Endothelial cell of umbilical vein (primary cell): Measurements from ENCODE around the gene SPINT3. TPM values are rescaled to one million over a fixed set of nuclear protein-coding genes. Genes with fewer than 3 reads are reported as not detected.
"Not testable (repeated sequence)": the region's sequence is repeated elsewhere in the genome, so short reads cannot be mapped to it uniquely, and the experiment has no call there.

ENCODE experiments used
- BruUV-seq: library from RNA; stranded (reverse); fragments of 400-500 nt; replicated peaks from 2 replicates; lab custom pipeline; 2021; lab: Mats Ljungman, UMichigan
- CTCF ChIA-PET: fragments of 300-600, 350-600 bp; sonication (Branson Sonifier 250); formaldehyde crosslinking; loops from one replicate; lab custom pipeline; 2021; ENCODE audit warnings: antibody characterized with exemption, inconsistent platforms; lab: Charles Lee
- POLR2A ChIA-PET: fragments of 300-600, 350-600 bp; sonication (Branson Sonifier 250); formaldehyde crosslinking; loops from one replicate; lab custom pipeline; 2021; ENCODE audit warnings: antibody characterized with exemption, inconsistent platforms; lab: Charles Lee
- DNase-seq: peaks from one replicate; pipeline ENCODE4 v3.0.0-alpha.2; 2011; ENCODE audit warnings: low read depth, low spot score
- FAIRE-seq: peaks from 2 replicates; lab custom pipeline; 2011; peaks lifted over from hg19 to GRCh38; lab: Jason Lieb, UNC
- H2AFZ ChIP-seq: 2 replicates; pipeline ENCODE4 v1.6.0; 2012; ENCODE audit warnings: low read depth, low read length, control low read depth, inconsistent platforms
- H3K27ac ChIP-seq: 2 replicates; pipeline ENCODE4 v1.5.1; 2011; ENCODE audit warnings: low read depth, mild to moderate bottlenecking, control low read depth, low read length, moderate library complexity; ENCODE audit not compliant: insufficient read depth
- H3K27me3 ChIP-seq, 2 experiments: 2 replicates each; pipeline versions ENCODE4 v1.6.0 to v1.6.1; 2011; ENCODE audit warnings: low read length in 2 of 2, mixed read lengths in 1 of 2; ENCODE audit not compliant: control insufficient read depth in 2 of 2, insufficient read depth in 2 of 2
- H3K36me3 ChIP-seq, 2 experiments: 2 replicates in 1 of 2; 3 replicates in 1 of 2; pipeline ENCODE4 v1.5.1; 2011; ENCODE audit warnings: low read length in 2 of 2, mild to moderate bottlenecking in 1 of 2, moderate library complexity in 1 of 2; ENCODE audit not compliant: control insufficient read depth in 2 of 2, insufficient read depth in 2 of 2; ENCODE audit errors: extremely low read depth in 1 of 2
- H3K4me1 ChIP-seq: 3 replicates; pipeline ENCODE4 v1.5.1; 2011; ENCODE audit warnings: mild to moderate bottlenecking, low read length; ENCODE audit not compliant: control insufficient read depth, insufficient read depth; ENCODE audit errors: extremely low read depth
- H3K4me2 ChIP-seq: 2 replicates; pipeline ENCODE4 v1.6.1; 2011; ENCODE audit warnings: low read length, control low read depth, mixed read lengths; ENCODE audit not compliant: insufficient read depth
- H3K4me3 ChIP-seq, 3 experiments: fragments of 200-600 bp in 1 of 3; sonication (generic), shearing (Covaris generic) in 1 of 3; replicated peaks in 1 of 3; 2 replicates each; pipeline ENCODE4 v1.5.1; 2011 to 2016; ENCODE audit warnings: control low read depth in 3 of 3, low read length in 3 of 3, mild to moderate bottlenecking in 2 of 3, inconsistent platforms in 1 of 3, low read depth in 1 of 3, moderate library complexity in 1 of 3; ENCODE audit not compliant: insufficient read depth in 1 of 3
- H3K79me2 ChIP-seq: 2 replicates; pipeline ENCODE4 v1.6.0; 2012; ENCODE audit warnings: low read length, inconsistent platforms; ENCODE audit not compliant: control insufficient read depth, insufficient read depth
- H3K9ac ChIP-seq: replicated peaks from 2 replicates; pipeline ENCODE3; 2011; ENCODE audit warnings: low read length, control low read depth; ENCODE audit not compliant: insufficient read depth; ENCODE audit errors: extremely low read depth
- H3K9me1 ChIP-seq: replicated peaks from 3 replicates; pipeline ENCODE4 v1.6.0; 2011; ENCODE audit warnings: mild to moderate bottlenecking, low read length; ENCODE audit not compliant: control insufficient read depth, insufficient read depth; ENCODE audit errors: extremely low read depth
- H3K9me3 ChIP-seq: replicated peaks from 2 replicates; pipeline ENCODE4 v1.5.1; 2012; ENCODE audit warnings: low read length, inconsistent platforms; ENCODE audit not compliant: control insufficient read depth, insufficient read depth
- H4K20me1 ChIP-seq: replicated peaks from 2 replicates; pipeline ENCODE3; 2011; ENCODE audit warnings: mild to moderate bottlenecking, low read length; ENCODE audit not compliant: control insufficient read depth, insufficient read depth; ENCODE audit errors: extremely low read depth
- EZH2 ChIP-seq: IDR thresholded peaks from 2 replicates; pipeline ENCODE4 v1.6.1; 2012; ENCODE audit warnings: borderline replicate concordance, low read depth, mild to moderate bottlenecking, moderate library complexity, low read length, inconsistent platforms; ENCODE audit not compliant: severe bottlenecking
- FOS ChIP-seq: IDR thresholded peaks from 2 replicates; pipeline ENCODE4 v1.6.1; 2011; ENCODE audit warnings: mild to moderate bottlenecking, low read length, moderate library complexity, borderline replicate concordance; ENCODE audit not compliant: insufficient read depth
- GATA2 ChIP-seq: IDR thresholded peaks from 2 replicates; pipeline ENCODE4 v1.7.0; 2011; ENCODE audit warnings: low read depth, mild to moderate bottlenecking, moderate library complexity, mixed read lengths, low read length; ENCODE audit not compliant: insufficient read length, insufficient read depth
- JUN ChIP-seq: IDR thresholded peaks from 2 replicates; pipeline ENCODE4 v1.6.1; 2011; ENCODE audit warnings: borderline replicate concordance, low read depth; ENCODE audit not compliant: insufficient read length, insufficient read depth
- MYC ChIP-seq: IDR thresholded peaks from one replicate; pipeline ENCODE4 v1.6.1; 2011; ENCODE audit warnings: mild to moderate bottlenecking, low read depth, low read length
- POLR2A ChIP-seq: IDR thresholded peaks from 2 replicates; pipeline ENCODE4 v1.6.1; 2012; ENCODE audit warnings: low read depth, mild to moderate bottlenecking, control low read depth, low read length
- POLR2AphosphoS5 ChIP-seq: IDR thresholded peaks from 2 replicates; pipeline ENCODE4 v1.6.1; 2012; ENCODE audit warnings: low read depth, mild to moderate bottlenecking, control low read depth, low read length, moderate library complexity; ENCODE audit not compliant: insufficient read depth
- dilution Hi-C: fragments of 300-500 bp; cut with MboI; formaldehyde crosslinking; loops from one replicate; pipeline ENCODE4 v1.15.0; 2019; ENCODE audit warnings: low sequenced_read_pairs; ENCODE audit not compliant: extremely low pct_ligation_motif_present
- intact Hi-C: fragments of 100-400 bp; cut with micrococcal nuclease; formaldehyde crosslinking; loops from one replicate; pipeline ENCODE4 v1.10.0; 2022
- polyA plus RNA-seq, 4 experiments: library from polyadenylated mRNA; depleted of rRNA in 3 of 4; stranded (reverse) in 3 of 4; unstranded in 1 of 4; fragments of >200 nt; gene quantifications; 2 replicates each; pipeline versions ENCODE4 v1.2.1 to v1.2.3, GENCODE V29; 2011 to 2012; ENCODE audit warnings: missing spikeins in 1 of 4
- total RNA-seq: library from RNA; stranded (reverse); gene quantifications from 2 replicates; pipeline ENCODE4 v1.2.3, GENCODE V29; 2021
- TF ChIP-seq, protein P1 (sequence below): IDR thresholded peaks from 2 replicates; pipeline ENCODE4 v1.6.1; 2011; ENCODE audit not compliant: insufficient read depth, insufficient read length
- TF ChIP-seq, protein P2 (sequence below), 2 donors: IDR thresholded peaks; 1 replicate in 1 of 2; 2 replicates in 1 of 2; pipeline ENCODE4 v1.5.1; 2011; ENCODE audit warnings: low read length in 2 of 2, mild to moderate bottlenecking in 2 of 2, moderate library complexity in 2 of 2, control low read depth in 1 of 2, inconsistent platforms in 1 of 2, low read depth in 1 of 2; ENCODE audit not compliant: insufficient read depth in 1 of 2; ENCODE audit errors: extremely low read depth in 1 of 2

Gene SPINT3
- total and polyA plus RNA-seq, 2 donors (not counting 3 experiments of a cell fraction or from before 2014, with no cell fraction given) = not detected

DNA sequence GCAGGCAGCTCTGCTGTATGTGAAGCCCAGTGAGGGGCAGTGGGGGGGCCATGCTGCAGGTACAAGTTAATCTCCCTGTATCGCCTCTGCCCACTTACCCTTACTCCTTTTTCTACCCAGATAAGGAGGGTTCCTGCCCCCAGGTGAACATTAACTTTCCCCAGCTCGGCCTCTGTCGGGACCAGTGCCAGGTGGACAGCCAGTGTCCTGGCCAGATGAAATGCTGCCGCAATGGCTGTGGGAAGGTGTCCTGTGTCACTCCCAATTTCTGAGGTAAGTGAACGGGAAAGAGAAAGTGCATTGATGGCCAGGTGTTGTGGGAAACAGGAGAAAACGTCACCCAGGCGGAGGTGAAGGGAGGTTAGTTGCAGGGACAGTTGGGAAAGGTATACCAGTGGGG lies 35.6 kb downstream of the SPINT3 start:
- Histone ChIP-seq H3K79me2 (no peaks in the 10 kb centered on the region), H3K4me1 (no peaks in the 10 kb centered on the region), H3K27ac (no peak overlapping the region), H3K9me1 (no peaks in the 10 kb centered on the region), H3K27me3 (peaks cover 3 to 6% of the 10 kb centered on the region in 2 experiments), H3K4me3 (no peak overlapping the region), H2AFZ (no peak overlapping the region), H3K4me2 (no peak overlapping the region), H3K9ac (no peak overlapping the region), H3K9me3 (no peaks in the 10 kb centered on the region), H3K36me3 (no peaks in the 10 kb centered on the region), H4K20me1 (no peaks in the 10 kb centered on the region)
- no peak for FAIRE-seq
- intact Hi-C loops = no loop called here
- POLR2A ChIA-PET = no interaction called here
- BruUV-seq = no TSS peak
- DNase-seq = no peak
- CTCF ChIA-PET = interaction anchor here (1.7 to 1.9 kb wide), 2 partner anchors 186 to 291 kb away, joined by 3 to 7 read pairs; no protein-coding TSS in a partner anchor
- dilution Hi-C loops = no loop called here
- TF ChIP-seq, protein P1, sequence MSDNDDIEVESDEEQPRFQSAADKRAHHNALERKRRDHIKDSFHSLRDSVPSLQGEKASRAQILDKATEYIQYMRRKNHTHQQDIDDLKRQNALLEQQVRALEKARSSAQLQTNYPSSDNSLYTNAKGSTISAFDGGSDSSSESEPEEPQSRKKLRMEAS = no peak
- no peak for TF ChIP-seq JUN
- no peak for TF ChIP-seq GATA2
- no peak for TF ChIP-seq FOS
- TF ChIP-seq POLR2A = no peak
- TF ChIP-seq EZH2 = no peak
- TF ChIP-seq, protein P2, sequence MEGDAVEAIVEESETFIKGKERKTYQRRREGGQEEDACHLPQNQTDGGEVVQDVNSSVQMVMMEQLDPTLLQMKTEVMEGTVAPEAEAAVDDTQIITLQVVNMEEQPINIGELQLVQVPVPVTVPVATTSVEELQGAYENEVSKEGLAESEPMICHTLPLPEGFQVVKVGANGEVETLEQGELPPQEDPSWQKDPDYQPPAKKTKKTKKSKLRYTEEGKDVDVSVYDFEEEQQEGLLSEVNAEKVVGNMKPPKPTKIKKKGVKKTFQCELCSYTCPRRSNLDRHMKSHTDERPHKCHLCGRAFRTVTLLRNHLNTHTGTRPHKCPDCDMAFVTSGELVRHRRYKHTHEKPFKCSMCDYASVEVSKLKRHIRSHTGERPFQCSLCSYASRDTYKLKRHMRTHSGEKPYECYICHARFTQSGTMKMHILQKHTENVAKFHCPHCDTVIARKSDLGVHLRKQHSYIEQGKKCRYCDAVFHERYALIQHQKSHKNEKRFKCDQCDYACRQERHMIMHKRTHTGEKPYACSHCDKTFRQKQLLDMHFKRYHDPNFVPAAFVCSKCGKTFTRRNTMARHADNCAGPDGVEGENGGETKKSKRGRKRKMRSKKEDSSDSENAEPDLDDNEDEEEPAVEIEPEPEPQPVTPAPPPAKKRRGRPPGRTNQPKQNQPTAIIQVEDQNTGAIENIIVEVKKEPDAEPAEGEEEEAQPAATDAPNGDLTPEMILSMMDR (IDR thresholded peaks at IDR 0.05; ENCODE audit: extremely low read depth in 1 of 2, insufficient read depth in 1 of 2, low read depth in 1 of 2, low read length in 2 of 2) = no peak
- no peak for TF ChIP-seq POLR2AphosphoS5
- TF ChIP-seq MYC = no peak

DNA sequence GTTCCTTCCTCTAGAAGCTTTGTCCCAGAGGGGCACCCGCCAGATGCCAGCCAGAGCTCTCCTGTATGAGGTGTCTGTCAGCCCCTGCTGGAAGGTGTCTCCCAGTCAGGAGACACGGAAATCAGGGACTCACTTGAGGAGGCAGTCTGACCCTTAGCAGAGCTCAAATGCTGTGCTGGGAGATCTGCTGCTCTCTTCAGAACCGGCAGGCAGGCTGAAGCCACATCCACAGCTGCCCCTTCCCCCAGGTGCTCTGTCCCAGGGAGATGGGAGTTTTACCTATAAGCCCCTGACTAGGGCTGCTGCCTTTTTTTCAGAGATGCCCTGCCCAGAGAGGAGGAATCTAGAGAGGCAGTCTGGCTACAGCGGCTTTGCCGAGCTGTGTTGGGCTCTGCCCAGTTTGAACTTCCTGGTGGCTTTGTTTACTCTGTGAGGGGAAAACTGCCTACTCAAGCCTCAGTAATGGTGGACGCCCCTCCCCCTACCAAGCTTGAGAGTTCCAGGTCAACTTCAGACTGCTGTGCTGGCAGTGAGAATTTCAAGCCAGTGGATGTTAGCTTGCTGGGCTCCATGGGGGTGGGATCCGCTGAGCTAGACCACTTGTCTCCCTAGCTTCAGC lies 37.8 kb downstream of the SPINT3 start:
- H3K79me2 ChIP-seq, H3K9ac ChIP-seq, BruUV-seq, H3K27ac ChIP-seq, POLR2A ChIA-PET, H4K20me1 ChIP-seq, FAIRE-seq, dilution Hi-C loops, H3K4me3 ChIP-seq, H2AFZ ChIP-seq, H3K4me2 ChIP-seq, intact Hi-C loops, H3K9me3 ChIP-seq, H3K4me1 ChIP-seq, H3K9me1 ChIP-seq, H3K36me3 ChIP-seq, DNase-seq, H3K27me3 ChIP-seq: not testable (repeated sequence)
- CTCF ChIA-PET = interaction anchor here (0.6 to 1.9 kb wide), 2 partner anchors 200 to 294 kb away, joined by 4 to 7 read pairs; no protein-coding TSS in a partner anchor

DNA sequence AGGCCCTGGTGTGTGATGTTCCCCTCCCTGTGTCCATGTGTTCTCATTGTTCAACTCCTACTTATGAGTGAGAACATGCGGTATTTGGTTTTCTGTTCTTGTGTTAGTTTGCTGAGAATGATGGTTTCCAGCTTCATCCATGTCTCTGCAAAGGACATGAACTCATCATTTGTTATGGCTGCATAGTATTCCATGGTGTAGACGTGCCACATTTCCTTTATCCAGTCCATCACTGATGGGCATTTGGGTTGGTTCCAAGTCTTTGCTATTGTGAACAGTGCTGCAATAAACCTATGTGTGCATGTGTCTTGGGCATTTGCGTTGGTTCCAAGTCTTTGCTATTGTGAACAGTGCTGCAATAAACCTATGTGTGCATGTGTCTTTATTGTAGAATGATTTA lies 43.1 kb downstream of the SPINT3 start:
- H3K4me3 ChIP-seq, intact Hi-C loops, BruUV-seq, H3K27ac ChIP-seq, H3K36me3 ChIP-seq, FAIRE-seq, H2AFZ ChIP-seq, H3K4me2 ChIP-seq, H3K9me3 ChIP-seq, H3K9me1 ChIP-seq, H4K20me1 ChIP-seq, DNase-seq, H3K9ac ChIP-seq, dilution Hi-C loops, CTCF ChIA-PET, H3K79me2 ChIP-seq, H3K4me1 ChIP-seq, POLR2A ChIA-PET: not testable (repeated sequence)
- H3K27me3 ChIP-seq = peaks cover 35 to 43% of the 10 kb centered on the region in 2 experiments
